Measurements from ENCODE around the gene ZNF668. TPM values are rescaled to one million over a fixed set of nuclear protein-coding genes. Genes with fewer than 3 reads are reported as not detected.

ZNF668 gene
- polyA plus RNA-seq, 1 of the 3 experiments (the other 2 are of a cell fraction), result 13.6 TPM

DNA sequence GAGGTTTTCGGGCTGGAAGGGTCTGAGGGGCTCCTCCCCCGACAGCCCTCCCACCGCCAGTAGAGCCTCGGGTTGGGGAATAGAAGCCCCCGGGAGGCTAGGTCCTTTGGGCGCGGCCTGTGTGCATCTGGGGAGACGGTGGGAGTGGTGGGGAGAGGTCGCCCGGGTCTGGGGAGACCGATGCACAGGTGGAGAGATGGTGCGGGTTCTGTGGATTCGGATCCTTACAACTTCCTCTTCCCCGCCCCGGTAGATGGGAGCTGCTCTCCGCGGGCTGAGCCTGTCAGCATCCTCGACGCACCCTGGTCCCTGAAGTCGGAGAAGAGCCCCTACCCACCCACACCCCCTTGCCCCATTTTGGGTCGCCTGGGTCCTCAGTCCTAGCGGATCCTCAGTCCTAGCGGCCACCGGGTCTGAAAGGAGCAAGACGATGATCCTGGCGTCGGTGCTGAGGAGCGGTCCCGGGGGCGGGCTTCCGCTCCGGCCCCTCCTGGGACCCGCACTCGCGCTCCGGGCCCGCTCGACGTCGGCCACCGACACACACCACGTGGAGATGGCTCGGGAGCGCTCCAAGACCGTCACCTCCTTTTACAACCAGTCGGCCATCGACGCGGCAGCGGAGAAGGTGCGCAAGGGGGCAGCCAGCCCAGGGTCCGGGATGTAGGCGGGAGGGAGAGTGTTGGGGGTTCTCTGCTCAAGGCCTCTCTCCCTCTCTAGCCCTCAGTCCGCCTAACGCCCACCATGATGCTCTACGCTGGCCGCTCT, 34.9 kb upstream of the ZNF668 start:
- TF ChIP-seq, protein P1, sequence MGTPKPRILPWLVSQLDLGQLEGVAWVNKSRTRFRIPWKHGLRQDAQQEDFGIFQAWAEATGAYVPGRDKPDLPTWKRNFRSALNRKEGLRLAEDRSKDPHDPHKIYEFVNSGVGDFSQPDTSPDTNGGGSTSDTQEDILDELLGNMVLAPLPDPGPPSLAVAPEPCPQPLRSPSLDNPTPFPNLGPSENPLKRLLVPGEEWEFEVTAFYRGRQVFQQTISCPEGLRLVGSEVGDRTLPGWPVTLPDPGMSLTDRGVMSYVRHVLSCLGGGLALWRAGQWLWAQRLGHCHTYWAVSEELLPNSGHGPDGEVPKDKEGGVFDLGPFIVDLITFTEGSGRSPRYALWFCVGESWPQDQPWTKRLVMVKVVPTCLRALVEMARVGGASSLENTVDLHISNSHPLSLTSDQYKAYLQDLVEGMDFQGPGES (IDR thresholded peaks at IDR 0.05; ENCODE audit: low read depth, low read length), result no peak
- TF ChIP-seq ELF1 (IDR thresholded peaks at IDR 0.05) (no peak), SMC3 (IDR thresholded peaks at IDR 0.05; ENCODE audit: low read depth, low read length) (no peak), YY1 (IDR thresholded peaks at IDR 0.05; ENCODE audit: low read depth) (no peak), TCF12 (IDR thresholded peaks at IDR 0.05) (no peak), EP300 (IDR thresholded peaks at IDR 0.05; ENCODE audit: borderline replicate concordance in 1 of 2, low read depth in 1 of 2, low read length in 1 of 2) (no peak), NRF1 (IDR thresholded peaks at IDR 0.05; ENCODE audit: low read depth, low read length) (no peak), EZH2phosphoT487 (IDR thresholded peaks at IDR 0.05; ENCODE audit: borderline replicate concordance, low read depth) (no peak), FOSL2 (IDR thresholded peaks at IDR 0.05; ENCODE audit: borderline replicate concordance, low read depth) (no peak)
- TF ChIP-seq, protein P2, sequence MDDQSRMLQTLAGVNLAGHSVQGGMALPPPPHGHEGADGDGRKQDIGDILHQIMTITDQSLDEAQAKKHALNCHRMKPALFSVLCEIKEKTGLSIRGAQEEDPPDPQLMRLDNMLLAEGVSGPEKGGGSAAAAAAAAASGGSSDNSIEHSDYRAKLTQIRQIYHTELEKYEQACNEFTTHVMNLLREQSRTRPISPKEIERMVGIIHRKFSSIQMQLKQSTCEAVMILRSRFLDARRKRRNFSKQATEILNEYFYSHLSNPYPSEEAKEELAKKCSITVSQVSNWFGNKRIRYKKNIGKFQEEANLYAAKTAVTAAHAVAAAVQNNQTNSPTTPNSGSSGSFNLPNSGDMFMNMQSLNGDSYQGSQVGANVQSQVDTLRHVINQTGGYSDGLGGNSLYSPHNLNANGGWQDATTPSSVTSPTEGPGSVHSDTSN (IDR thresholded peaks at IDR 0.05), result no peak
- TF ChIP-seq, protein P3, sequence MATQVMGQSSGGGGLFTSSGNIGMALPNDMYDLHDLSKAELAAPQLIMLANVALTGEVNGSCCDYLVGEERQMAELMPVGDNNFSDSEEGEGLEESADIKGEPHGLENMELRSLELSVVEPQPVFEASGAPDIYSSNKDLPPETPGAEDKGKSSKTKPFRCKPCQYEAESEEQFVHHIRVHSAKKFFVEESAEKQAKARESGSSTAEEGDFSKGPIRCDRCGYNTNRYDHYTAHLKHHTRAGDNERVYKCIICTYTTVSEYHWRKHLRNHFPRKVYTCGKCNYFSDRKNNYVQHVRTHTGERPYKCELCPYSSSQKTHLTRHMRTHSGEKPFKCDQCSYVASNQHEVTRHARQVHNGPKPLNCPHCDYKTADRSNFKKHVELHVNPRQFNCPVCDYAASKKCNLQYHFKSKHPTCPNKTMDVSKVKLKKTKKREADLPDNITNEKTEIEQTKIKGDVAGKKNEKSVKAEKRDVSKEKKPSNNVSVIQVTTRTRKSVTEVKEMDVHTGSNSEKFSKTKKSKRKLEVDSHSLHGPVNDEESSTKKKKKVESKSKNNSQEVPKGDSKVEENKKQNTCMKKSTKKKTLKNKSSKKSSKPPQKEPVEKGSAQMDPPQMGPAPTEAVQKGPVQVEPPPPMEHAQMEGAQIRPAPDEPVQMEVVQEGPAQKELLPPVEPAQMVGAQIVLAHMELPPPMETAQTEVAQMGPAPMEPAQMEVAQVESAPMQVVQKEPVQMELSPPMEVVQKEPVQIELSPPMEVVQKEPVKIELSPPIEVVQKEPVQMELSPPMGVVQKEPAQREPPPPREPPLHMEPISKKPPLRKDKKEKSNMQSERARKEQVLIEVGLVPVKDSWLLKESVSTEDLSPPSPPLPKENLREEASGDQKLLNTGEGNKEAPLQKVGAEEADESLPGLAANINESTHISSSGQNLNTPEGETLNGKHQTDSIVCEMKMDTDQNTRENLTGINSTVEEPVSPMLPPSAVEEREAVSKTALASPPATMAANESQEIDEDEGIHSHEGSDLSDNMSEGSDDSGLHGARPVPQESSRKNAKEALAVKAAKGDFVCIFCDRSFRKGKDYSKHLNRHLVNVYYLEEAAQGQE (IDR thresholded peaks at IDR 0.05; ENCODE audit: low read depth, low read length), result no peak
- peaks cover 23% of the 10 kb centered on the region for H3K79me2 ChIP-seq (ENCODE audit: insufficient read depth)
- no peak for DNase-seq
- ChIA-PET CTCF (interaction anchor here (1.1 to 1.8 kb wide), 3 partner anchors 26 to 37 kb away, joined by 3 to 8 read pairs (median 3); no protein-coding TSS in a partner anchor), POLR2A (interaction anchor here (3.2 kb wide), 1 partner anchor 8 kb away, joined by 12 read pairs; the partner anchor contains the start of gene KAT8)
- H2AFZ ChIP-seq (ENCODE audit: low read depth), result no peak overlapping the region; the same call in 1 of the 2 replicates
- H3K36me3 ChIP-seq (replicated peaks in 1 of 2; ENCODE audit: control insufficient read depth in 1 of 2, insufficient read depth in 2 of 2, low read length in 1 of 2), result peaks cover 19 to 36% of the 10 kb centered on the region in 2 experiments
- H3K9me3 ChIP-seq, result no peaks in the 10 kb centered on the region
- no peaks in the 10 kb centered on the region for H3K27me3 ChIP-seq (ENCODE audit: insufficient read depth)
- peak overlapping the region; percentile 94 to 98 for H3K4me3 ChIP-seq (ENCODE audit: low read depth in 2 of 2, low read length in 1 of 2)
- H3K4me2 ChIP-seq, result peak overlapping the region; percentile 94
- H4K20me1 ChIP-seq (ENCODE audit: insufficient read depth), result no peaks in the 10 kb centered on the region
- 24% methylated on average over 19 of the region's 57 CpGs for WGBS (ENCODE audit: low lambda C conversion rate)
- no peaks in the 10 kb centered on the region for H3K9me2 ChIP-seq
- H3K27ac ChIP-seq (ENCODE audit: low read depth in 2 of 2, low read length in 1 of 2), result peak overlapping the region in 1 of 2 experiments; percentile 86; a peak in 2 of 4 replicates
- peaks cover 8 to 25% of the 10 kb centered on the region in 2 experiments; a peak in 2 of 4 replicates for H3K4me1 ChIP-seq (ENCODE audit: control insufficient read depth in 1 of 2, insufficient read depth in 2 of 2, low read depth in 1 of 2, low read length in 1 of 2)
- peak overlapping the region; percentile 97 for H3K9ac ChIP-seq
- peaks cover 7% of the 10 kb centered on the region for H3F3A ChIP-seq (replicated peaks; ENCODE audit: insufficient read depth)

All from SK-N-SH (cell line).